NK-92 treated with Interleukin-12 subunit alpha and Interleukin-12 subunit beta, amount 100 ng/mL, for 24 hours (cell line): Measurements from ENCODE around the gene UGCG.
A peak's percentile ranks its signal among the peaks of the same experiment; 100 is the strongest.
"Not testable (repeated sequence)": the region's sequence is repeated elsewhere in the genome, so short reads cannot be mapped to it uniquely, and the experiment has no call there.

Experiments
- DNase-seq: peaks from one replicate; lab custom pipeline; 2025; lab: John Stamatoyannopoulos, UW

The UGCG gene

DNA sequence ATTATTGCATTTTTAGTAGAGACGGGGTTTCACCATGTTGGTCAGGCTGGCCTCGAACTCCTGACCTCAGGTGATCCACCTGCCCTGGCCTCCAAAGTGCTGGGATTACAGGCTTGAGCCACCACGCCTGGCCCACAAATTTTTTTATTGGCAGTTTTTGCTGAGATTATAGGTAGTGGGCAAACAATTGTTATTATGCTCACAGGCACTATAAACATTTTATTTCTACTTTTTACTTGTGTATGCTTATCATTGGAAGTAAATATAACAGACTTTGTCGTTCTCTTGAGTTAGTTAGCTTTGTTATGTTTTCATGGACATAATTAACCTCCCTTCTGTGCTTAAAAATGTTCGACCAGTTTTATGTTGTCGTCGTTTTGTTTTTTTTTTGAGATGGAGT lies 23.9 kb downstream of the UGCG start:
- no peak for DNase-seq

DNA sequence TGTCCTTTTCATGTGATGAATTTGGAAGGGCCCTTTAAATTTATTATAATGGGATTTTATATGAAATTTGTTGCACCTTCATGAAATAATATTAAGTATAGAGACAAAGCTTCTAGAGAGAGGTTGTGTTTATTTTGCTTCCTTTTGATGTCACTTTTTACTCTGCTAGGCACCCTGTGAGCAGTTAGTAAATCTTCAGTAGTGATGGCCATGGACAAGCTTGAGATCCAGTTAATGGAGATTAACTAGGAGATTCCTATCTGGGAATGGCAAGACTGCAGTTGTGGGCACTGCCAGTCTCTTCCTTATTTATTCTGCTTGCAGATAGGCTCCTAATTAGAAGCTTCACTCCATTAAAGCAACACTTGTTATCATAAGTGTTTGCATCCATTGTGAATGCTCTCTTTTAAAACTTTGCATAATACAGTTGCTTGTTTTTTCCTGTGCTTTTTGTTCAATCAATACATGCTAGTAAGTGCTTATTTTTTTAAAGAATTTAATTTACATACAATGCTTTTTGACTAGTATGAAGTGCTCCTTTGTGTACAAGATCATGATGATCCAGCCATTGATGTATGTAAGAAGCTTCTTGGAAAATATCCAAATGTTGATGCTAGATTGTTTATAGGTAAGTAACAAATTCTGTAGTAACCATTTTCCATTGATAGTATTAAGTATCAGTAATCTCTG lies 25.9 kb downstream of the UGCG start:
- no peak for DNase-seq

DNA sequence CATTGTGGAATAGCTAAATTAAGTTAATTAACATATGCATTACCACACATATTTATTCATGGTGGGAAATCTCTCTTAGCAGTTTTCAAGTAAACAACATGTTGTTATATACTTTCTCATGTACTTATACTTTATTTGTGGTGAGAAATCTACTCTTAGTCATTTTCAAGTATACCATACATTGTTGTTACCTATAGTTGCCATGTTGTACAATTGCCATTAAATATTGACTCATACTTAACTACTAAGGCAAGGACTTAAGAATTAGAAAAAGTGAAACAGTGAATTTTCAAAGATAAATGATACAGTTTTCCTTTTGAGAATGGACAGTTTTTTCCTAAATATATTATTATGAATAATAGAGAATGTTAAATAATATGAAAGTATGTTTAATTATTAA lies 27.7 kb downstream of the UGCG start:
- no peak for DNase-seq

DNA sequence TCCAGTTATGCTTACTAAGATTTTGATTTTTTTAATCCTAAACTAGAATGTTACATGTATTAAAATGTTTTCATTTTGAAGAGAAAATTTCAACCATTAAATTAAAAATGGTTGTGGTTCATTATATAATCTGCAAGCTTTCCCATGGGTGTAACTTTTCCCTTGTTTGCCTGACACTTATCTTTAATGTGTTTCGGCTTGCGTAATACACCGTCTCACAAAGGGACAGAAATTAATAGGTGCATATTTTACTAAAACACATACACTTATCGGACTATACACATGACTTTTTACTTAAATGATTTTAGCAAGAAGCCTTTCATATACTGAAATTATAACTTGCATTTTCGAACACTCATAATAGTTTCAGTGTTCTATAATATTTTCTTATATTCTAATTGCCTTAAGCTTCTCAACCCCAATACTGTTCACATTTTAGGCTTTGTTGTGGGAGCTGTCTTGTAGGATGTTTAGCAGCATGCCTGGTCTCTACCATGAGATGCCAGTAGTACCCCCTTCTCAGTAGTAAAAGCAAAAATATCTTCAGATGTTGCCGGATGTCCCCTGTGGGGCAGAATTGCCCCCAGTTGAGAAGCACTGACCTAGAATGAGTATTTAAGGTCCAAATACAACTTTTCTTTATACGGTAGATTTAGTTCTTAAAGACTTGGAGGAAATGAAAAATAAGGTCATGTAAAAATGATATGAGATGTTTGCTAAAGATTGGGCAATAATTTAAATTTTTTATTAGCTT lies 28.6 kb downstream of the UGCG start:
- no peak for DNase-seq

DNA sequence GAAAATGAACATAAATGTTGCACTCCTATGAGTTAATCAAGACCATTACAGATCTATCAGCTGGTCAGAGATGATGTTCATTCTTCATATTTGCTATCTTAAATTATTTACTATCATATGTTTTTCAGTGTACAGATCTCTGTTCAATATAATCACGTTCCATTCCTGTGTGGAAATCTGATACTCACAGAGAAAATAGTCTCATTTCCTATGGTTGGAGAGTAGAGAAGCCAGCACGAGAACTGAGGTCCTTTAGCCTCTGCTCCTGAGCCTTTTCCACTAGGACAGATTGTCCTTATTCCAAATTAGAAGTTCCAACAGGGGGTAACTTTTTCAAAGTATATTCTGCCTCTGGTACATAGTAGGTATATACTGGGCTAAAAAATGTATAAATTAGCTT lies 29.2 kb downstream of the UGCG start:
- DNase-seq = no peak

DNA sequence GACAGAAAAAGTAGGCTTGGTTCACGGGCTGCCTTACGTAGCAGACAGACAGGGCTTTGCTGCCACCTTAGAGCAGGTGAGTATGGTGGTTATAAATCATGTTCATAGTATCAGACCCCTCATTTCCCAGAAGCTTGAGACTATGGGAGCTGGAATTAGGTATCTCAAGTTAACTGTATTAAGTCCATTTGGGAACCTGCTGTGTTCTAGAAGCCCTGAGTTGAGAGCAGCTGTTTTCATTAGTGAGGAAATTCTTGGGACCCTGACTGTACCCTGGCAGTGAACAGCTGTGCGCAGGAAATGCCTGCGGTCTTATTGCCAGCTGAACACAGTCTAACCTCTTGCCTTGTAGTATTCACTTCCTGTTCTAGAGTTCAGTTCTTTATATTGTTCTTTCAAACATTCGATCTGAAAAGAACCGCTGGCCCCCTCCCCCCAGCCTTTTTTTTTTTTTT lies 29.8 kb downstream of the UGCG start:
- DNase-seq = peak; percentile 23

DNA sequence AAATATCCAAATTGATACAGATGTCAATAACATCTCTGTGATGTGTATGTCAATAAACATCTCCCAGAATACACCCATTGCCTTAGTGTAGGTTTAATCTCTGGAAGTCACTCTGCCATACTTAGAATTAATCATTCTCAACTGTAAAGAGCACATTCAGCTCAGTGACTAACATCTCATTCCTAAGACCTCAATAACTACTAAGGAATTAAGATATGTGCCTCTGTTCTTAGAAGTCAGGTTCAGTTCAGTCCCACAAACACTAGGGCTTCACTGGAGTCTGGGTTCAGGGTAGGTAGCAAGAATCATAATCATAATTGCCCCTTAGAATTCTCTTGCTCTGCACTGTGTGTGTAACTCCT lies 31.7 kb downstream of the UGCG start:
- no peak for DNase-seq

DNA sequence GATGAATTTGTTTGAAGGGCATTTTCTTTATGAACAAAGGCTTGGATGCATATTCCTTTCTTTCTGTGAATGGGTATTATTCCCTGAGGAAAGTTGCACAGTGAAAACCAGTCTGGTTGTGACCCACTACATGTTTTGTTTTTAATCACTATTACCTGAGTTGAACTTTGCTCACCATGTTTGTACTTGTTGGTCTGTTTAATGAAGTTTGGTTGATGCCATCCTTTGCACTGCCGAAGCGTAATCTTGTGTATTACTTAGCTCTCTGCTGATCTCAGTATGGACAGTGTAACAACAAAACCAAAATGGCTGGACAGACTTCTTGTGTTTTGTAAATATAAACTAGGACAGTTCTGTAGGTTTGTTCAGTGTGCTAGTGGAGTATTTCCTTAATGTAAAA lies 38.1 kb downstream of the UGCG start:
- no peak for DNase-seq

DNA sequence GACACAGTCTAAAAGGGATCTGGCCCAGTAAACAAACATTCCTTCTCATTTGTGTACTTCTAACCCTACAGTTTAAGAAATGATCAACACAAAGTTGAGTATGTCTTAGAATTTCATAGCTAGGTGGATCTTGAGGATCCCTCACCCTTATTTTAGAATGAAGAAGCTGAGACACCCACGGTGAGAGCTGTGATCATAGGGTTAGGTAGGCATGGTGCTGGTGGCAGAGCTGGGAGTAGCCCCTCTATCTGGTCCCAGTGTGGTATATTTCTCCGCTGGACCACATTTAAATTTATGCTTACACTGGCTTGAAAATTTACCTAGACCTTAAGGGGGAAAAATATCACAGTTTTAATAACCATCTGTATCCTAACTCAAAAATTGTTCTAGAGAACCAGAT lies 39.8 kb downstream of the UGCG start:
- DNase-seq = no peak

DNA sequence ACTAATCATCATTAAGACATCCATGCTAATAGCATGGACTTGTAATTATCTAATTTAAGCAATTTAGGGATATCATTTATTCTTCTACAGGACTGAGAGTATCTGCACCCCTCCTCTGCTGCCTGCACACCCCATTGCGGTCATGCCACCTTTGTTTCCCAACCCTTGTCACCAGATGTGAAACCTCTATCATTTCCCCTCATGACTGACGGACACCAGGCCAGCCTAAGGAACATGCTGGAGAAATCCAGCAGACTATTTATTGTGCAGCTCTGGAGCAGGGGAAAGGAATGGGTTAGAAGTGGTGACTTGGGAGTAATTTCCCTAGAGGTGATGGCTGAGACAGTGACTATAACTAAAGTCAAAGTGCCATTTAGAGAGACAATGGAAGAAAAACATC lies 40.7 kb downstream of the UGCG start:
- no peak for DNase-seq

DNA sequence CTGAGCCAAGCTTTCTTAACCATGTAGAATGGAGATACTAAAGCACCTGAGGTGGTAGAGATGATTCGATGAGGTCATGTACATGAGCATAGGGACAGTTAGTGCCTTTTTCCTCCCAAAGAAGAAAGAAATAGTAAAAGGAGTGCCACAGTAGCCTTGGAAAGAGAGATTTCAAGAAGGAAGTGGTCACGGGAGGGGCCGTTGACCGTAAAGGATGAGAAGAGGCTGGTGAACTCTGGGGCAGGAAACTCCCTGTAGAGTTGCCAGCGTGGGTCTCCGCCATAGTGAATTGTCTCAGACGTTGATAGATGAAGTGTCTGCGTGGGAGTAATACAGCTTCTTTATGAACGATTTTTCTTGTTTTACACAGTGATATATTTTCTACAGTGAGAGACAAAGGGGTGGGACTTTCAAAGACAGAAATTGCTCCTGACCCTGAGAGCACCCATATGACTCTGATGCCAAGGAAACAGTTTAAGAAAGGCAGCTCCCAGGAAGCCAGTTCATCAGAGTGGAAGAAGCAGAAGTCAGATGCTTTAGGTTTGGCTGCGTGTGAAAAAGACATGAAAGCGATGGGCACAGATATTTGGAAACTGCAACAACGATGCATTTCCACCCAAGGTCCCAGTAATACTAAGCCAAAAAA lies 41.3 kb downstream of the UGCG start:
- DNase-seq = no peak

DNA sequence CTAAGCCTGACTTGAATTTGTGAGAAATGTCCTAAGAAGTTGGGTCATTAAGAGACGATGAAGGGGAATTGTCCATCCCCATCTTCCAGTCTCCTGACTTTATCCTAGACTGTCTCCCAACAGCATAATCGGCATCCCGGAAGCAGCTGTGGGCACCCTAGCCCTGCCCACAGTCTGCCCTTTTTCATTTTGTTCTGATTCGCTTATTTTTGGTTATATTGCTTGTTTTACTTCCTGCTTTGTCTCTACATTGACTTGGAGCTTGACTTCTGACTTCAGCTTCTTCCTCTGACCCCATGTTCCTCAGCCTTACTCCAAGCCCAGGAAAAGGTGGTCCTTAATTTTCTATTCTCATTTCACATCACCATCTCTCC lies 41.8 kb downstream of the UGCG start:
- DNase-seq = no peak

DNA sequence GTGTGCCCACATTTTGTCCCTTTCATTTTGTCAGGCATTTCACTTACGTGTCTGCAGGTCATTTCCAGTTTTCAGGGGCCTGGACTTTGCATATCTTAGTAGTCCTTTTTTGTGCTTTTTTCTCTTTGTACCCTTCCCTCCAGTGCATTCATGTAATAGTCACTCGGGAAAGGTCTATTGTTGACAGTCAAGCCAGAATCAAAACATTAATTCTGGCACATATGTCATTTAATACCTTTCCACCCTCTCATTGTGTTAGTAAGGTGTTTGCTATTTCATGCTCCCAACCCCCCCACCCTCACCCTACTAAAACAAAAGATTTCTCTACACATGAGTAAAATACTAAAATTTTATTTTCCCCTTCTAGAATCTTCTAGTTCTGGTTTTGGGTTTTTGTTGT lies 42.7 kb downstream of the UGCG start:
- no peak for DNase-seq

DNA sequence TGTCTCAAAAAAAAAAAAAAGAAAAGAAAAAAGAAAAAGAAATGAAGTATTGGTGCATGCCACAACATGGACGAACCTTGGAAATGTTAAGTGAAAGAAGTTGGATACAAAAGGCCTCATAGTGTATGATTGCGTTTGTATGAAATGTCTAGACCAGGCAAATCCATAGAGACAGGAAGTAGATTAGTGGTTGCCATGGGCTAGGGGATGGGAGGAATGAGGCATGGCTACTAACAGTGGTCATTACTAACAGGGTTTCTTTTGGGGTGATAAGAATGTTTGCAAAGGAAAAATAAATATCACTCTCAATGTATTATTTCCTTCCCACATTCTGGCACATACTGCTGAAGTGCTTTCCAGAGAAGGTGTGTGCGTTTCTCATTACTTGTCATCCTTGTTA lies 44.1 kb downstream of the UGCG start:
- DNase-seq = no peak

DNA sequence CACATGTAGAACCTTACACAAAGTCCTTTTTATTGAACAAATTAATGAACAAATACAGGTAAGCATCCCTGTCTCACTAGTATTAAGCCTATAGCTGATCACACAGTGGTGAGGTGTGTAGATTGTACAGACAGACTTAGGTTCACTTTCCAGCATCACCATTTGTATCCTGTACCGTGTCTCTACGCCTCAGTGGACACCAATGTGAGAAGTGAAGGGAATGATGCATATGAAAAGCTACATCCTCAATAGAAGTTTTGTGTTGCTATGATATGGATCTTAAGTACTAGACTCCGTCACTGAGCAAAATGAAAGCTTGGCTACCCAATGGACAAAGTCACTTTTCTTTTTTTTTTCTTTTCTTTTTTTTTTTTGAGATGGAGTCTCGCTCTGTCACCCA lies 46.6 kb downstream of the UGCG start:
- no peak for DNase-seq

DNA sequence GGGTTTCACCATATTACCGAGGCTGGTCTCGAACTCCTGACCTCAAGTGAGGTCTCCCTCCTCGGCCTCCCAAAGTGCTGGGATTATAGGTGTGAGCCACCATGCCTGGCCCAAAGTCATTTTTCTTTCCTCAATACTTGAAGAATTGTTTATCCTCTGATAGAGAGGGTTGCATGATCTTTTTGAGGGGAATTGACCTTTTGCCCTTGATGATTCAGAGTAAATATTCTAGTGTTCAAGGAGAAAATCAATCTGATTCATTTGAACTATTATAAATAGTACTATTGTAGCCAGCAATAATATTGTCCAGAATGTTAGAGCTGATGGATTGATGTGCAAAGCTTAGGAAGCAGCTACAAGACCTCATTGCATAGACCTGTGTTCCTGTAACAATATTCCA lies 47.1 kb downstream of the UGCG start:
- no peak for DNase-seq

DNA sequence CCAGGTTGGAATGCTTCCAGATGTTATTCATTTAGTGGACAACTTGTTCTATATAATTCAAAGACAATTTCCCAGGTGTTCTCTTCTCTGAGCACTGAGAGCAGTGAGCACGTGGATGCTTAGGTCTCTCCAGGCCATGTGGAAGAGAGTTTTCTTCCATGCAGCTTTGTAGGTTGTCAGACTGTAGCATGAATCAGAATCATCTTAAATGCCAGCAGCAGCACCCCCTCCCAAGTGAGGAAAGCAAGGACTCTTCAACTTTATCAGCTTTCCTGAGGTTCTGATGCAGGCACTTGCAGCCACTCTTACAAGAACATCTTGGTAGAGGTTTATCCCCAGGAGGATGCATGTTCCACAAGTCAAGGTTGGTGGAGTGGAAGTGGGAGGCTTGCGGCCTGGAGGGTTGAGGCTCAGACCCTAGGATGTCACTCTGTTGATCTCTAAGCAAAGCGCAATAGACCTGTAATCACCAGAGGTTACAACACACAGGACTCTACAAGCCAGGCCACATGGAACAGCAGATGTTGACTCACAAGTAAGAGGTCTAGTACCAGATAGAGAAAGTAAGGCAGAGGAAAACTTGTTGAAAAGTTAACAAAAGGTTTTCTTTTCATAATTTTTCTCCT lies 47.7 kb downstream of the UGCG start:
- DNase-seq = peak; percentile 13

DNA sequence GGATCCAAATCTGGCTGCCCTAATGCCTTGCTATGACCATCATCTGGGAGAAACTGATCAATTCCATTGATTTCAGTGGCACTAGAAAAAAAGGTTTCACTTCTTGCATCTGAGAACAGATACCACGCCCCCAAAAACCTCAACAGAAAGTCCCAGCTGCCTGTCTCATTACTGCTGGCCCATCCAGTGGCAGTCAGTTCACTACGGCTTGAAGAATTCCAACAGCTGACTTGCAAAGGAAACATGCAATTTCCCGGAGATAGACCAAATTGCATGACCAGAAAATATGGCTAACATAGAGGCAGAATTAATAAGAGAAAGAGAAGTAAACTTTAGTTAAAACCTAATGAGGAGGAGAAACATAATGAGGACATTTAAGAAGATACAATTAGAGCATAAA lies 48.6 kb downstream of the UGCG start:
- peak; percentile 2 for DNase-seq

DNA sequence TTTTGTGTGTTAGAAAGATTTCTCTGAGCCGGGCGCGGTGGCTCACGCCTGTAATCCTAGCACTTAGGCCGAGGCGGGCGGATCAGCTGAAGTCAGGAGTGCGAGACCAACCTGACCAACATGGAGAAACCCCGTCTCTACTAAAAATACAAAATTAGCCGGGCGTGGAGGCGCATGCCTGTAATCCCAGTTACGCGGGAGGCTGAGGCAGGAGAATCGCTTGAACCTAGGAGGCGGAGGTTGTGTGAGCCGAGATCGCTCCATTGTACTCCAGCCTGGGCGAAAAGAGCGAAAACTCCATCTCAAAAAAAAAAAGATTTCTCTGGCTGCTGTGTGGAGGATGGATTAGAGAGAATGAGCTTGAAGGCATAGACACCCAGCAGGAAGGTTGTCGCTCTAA lies 51.5 kb downstream of the UGCG start:
- not testable (repeated sequence) for DNase-seq

DNA sequence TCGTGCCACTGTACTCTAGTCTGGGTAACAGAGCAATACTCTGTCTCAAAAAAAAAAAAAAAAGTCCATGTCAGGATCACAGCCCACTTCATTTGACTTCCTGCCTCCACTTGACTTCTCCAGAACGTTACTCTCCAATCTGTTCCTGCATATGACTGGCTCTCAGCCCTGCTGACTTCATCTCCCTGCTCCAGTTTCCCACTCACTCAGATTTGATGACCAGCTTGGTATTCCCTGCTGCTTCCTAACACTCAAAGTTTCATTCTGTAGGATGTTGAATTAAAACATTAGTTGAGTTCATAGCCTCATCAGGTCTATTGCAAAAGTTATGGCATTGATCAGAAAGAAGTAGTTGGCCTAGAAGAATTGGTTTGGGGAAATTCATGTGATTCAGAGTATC lies 52.3 kb downstream of the UGCG start:
- no peak for DNase-seq

DNA sequence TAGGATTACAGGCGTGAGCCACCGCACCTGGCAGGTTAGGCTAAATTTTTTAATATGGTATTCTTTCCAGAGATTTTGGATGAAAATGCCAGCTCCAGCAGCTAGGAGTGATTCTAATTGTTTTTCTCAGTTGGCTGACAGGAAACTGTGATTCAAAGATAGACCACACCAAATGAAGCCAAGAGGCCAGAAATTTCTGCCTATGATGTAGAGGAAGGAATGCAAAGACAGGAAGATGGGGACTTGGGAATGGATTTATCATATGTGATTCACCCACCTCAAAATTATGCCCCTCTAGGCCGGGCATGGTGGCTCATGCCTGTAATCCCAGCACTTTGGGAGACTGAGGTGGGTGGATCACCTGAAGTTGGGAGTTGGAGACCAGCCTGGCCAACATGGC lies 53.3 kb downstream of the UGCG start:
- no peak for DNase-seq

DNA sequence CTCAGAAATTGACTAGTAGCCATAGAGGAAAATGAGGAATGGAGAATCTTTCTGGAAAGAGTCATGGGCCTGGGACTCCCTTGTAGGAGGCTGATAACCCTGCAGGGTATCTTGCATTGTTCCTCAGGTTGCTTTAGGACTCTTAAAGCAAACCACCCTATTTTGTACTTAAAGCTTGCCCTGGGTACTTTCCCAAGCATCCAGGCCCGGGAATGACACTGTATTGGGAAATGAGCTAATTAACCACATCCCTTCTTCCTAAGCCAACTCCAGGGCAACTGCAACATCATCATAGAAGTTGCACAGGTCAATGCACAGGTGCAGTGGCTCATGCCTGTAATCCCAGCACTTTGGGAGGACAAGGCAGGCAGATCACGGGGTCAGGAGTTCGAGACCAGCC lies 55.9 kb downstream of the UGCG start:
- no peak for DNase-seq

DNA sequence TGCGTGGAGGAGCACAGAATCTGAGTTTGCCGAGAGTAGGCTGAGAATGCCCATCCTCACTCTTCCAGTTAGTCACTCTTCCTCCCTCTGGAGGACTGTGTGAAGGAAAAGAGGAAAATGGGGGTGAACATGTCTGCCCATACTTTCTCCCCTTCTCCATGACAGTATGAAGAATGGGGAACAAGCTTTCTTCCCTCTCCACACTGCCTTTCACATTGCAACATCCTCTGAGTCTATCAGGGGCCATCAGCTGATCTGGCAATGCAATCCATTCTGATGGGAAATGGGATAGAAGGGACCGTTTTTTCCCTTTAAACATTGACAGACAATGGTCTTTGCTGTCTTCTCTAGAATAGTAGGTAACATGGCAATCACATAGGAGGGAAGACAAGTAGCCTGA lies 56.8 kb downstream of the UGCG start:
- no peak for DNase-seq
